NCI-H510A treated with DMSO at 0.1 percent for 48 hours (cell line): ENCODE data around the gene C1orf35.

Experiments used
- DNase-seq: peaks from one replicate; lab custom pipeline; 2025; lab: John Stamatoyannopoulos, UW

The C1orf35 gene

DNA sequence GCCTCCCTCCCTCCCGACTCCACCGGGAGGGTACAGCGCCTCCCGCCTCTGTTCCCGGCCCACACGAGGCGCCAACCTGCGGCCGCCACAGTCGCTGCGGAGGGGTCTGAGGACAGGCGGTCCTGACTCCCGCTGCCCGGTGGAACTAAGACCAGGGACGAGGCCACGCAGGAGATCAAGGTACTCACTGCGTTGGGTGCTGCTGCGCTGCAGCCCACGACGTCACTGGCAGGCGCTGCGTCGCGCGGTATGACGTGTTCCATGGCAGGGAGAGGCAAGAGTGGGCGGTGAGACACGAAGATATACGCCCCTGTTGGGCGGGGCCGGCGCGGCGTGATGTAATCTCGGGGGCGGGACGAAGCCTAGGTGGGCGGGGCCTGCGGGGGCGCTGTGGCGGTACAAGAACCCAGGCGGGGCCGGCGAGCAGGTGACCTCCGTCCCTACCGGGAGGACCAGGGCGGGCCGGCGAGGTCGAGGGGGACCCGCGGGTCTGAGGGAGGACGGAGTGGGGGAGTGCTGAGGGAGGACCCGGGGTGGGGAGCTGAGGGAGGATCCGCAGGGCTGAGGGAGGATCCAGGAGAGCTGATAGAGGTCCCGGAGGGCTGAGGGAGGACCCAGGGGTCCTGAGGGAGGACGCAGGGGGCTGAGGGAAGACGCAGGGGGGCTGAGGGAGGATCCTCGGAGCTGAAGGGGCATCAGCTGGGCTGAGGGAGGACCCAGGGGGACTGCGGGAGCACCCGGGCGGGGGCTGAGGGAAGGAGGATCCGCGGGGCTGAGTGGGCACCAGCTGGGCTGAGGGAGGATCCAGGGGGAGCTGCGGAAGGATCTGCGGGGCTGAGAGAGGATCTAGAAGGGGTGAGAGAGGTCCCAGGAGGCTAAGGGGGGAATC is 6.2 kb upstream of the C1orf35 start, which contains the start of gene MRPL55:
Gene MRPL55 (minus strand): TSS at position 227 of the 889 bp plus-strand sequence. CDS start 1,039 bp downstream, outside the sequence.
- peak; percentile 88 for DNase-seq

DNA sequence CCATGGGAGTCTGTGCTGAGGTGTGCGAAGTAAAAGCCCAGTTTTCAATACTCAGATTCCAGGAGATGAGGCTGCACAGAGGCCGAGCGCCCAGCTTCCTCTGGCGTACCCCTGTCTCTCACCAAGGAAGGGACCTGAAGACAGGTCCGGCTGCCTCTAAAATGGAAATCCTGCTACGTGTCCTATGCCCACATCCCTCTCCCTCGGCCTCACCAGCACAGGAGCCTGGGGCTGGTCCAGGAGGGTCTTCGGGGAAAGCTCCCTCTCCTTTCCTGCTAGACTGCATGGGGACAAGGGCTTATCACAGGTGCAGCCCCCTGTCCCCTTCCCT is 5.6 kb upstream of the C1orf35 start:
- DNase-seq, result no peak

GRCh38 chr1:228108055-228108690 is 5.0 kb upstream of the C1orf35 start:
- no peak for DNase-seq

DNA sequence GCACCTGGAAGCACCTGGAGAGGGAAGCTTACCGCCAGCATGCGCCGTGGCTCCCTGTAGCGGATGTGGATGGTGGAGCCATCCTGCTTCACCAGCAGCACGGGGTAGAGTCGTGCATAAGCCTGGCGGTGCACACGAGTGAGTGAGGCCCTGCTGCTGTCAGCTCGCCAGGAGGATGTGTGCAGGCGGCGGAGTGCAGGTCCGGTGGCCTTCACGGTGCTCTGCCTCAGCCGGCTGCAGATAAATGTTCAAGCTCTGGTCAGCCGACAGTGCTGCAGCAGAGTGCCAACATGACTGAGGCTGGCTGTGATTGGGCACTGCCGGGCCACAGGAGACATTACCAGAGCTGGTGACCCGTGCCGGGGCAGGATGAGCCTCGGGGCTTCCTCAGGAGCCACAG is 4.5 kb upstream of the C1orf35 start:
- DNase-seq, result no peak

GRCh38 chr1:228106800-228107054 is 3.6 kb upstream of the C1orf35 start:
- no peak for DNase-seq

GRCh38 chr1:228105996-228106799 is 3.1 kb upstream of the C1orf35 start:
- no peak for DNase-seq

DNA sequence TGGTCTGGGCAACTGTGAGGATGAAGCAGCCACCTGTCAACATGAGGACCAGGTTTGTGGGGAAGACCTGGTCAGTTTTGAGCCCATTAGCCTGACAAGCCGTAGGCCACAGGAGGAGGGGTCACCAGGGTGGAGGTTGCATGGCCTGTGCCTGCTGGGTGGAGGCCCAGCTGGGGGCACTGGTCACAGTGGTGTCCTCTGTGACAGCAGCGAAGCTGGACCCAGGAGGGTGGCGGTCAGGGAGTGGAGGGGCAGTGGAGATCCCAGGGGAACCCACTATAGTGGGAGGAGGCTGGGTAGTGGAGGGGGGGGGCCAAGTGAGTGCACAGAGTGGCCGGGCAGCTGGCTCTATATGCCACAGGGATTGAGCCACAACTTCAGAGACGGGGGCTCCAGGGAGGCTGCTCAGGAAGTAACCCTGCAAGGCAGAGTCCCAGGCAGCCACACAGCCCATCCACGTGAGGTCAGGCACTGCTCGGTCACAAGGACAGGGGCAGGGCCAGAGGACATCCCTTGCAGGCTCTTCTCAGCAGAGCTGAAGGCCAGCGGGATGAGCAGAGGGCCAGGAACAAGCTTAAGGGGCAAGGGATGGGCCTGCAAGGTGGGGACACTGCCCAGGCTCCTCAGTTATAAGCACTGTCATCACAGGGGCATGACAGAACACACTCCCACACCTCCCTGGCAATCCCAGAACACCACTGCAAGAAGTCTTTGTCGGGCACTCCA is 2.3 kb upstream of the C1orf35 start:
- DNase-seq, result no peak

GRCh38 chr1:228104526-228105269 is 1.6 kb upstream of the C1orf35 start:
- no peak for DNase-seq

DNA sequence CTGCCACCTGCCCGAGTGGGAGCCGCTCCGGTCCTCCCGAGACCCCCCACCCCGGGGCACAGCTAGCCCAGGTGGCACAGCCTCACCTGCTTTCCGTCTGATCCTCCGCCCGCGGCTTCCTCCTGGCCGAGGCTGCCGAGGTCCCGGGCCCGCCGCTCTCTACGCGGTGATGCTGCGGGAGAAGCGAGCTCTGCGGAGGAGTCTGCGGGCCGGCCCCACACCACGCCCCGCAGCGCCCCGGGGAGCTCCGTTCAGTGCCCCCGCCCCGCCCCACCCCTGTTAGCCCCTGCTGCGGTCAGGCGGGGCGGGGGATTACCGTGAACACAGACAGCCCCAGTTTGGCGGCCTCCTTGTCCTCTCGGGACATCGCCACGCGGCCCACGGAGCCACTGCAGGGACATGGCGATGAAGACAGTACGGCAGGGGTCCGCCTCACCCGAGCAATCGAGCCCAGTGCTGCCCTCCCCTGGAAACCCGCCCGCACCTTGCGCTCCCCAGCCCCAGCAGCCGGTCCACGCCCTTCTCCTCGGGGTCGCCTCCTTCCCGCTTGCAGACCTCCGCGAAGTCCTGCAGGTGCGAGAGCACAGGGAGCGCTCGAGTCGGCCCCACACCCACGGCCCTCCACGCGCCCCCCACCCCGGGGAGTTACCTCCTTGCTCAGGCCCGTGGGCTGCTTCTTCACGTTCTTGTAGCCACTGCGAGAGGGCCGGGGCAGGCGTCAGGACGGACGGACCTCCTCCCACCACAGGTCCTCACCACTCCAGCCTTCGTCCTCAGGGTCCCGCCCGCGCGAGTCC is 933 bp downstream of the C1orf35 start:
- DNase-seq, result no peak

DNA sequence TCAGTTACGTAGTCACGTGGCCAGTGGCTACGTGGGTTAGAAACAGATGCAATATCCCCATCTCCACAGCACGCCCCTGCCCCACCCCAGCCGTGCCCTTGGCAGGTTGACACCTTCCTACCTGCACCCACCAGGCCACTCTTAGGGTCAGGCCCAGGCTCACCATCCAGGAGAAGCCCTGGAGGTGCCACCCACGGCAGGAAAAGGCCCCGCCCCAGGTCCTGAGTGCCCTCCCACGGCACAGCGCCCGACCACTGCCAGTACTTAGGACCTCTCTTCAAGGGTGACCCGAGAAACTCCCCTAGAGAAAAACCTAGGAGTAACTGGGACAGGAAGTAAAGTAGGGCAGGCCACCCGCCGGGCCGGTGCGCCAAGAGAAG is 1.5 kb downstream of the C1orf35 start:
- DNase-seq, result no peak

DNA sequence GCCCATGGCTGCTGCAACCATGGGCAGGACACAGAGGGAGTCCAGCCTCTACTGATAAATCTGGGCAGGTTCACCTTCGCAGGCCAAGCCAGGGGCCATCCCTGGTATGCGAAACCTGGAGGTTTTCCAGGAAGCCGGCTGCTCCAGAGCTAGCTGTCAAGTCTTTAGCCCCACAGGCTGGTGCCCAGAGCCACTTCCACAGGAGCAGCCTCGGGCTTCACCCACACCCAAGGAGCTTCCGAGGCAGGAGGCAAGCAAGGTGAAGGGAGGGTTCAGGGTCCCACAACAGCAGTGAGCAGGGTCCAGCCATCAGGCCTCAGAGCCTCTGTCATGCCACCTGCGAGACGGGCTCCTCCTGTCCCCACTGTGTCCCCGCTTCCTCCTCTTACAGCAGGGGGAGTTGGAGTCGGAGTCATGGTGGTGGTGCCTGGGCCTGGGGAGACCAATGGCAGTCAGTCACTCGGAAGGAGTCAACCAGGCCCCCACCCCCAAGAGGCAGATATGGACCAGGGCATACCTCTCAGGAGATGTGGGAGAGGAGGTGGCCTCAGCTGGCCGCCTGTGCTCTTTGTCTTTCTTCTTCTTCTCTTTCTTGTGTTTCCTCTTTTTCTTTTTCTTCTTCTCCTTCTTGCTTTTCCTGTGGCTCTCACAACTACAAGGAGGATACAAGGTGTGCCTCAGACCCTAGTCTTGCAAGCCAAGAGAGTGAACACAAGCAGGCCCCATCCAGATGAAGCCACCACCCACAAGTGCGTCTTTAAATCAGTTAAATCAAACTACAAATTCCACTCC is 2.1 kb downstream of the C1orf35 start:
- no peak for DNase-seq

DNA sequence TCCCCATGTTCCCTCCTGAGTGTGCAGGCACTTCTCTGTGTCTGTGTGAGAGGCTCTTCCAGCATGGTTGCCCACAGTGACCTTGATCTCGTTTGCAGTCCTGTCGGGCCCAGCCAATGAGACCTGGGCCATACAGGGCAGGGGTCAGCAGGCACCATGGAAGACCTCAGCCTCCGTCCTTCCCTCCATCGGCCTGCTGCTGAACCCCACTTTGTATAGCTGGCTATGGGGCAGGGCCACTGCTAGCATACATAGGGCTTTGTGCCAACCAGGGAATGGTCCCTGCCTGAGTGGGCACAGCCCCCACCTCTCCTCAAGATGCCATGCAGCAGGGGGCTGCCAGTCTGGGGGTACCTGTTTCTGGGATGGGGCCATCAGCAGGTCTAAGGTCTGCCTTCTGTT is 3.8 kb downstream of the C1orf35 start:
- no peak for DNase-seq

DNA sequence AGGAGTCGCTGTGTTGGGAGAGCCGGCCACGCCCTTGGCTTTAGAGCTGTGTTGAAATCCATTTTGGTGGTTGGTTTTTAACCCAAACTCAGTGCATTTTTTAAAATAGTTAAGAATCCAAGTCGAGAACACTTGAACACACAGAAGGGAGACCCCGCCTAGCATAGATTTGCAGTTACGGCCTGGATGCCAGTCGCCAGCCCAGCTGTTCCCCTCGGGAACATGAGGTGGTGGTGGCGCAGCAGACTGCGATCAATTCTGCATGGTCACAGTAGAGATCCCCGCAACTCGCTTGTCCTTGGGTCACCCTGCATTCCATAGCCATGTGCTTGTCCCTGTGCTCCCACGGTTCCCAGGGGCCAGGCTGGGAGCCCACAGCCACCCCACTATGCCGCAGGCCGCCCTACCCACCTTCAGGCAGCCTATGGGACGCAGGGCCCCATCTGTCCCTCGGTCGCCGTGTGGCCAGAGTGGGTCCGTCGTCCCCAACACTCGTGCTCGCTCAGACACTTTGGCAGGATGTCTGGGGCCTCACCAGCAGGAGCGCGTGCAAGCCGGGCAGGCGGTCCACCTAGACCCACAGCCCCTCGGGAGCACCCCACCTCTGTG is 4.7 kb downstream of the C1orf35 start:
- DNase-seq, result no peak

- no peak for DNase-seq
Observed at GRCh38 chr1:228097333-228098081, 5.6 kb downstream of the C1orf35 start.

GRCh38 chr1:228096416-228097332 is 6.5 kb downstream of the C1orf35 start:
- DNase-seq, result no peak

- no peak for DNase-seq
Observed at GRCh38 chr1:228095938-228096337, 7.2 kb downstream of the C1orf35 start.

- DNase-seq, result no peak
Observed at GRCh38 chr1:228095161-228095560, 8.0 kb downstream of the C1orf35 start.
